GM23338 (cell line): ENCODE measurements around the gene MAN2C1. TPM values are rescaled to one million over a fixed set of nuclear protein-coding genes. Genes with fewer than 3 reads are reported as not detected.

Source experiments
- ATAC-seq: fragments of 200-7000 bp; cut with Tn5 transposase; 3 replicates; pipeline ENCODE4 v1.9.1; 2020
- DNase-seq: peaks from one replicate; pipeline ENCODE4 v3.0.0-alpha.2; 2015; ENCODE audit warnings: low spot score
- H2AFZ ChIP-seq: fragments of 200-600 bp; sonication (generic); 2 replicates; pipeline ENCODE4 v1.8.0; 2016; ENCODE audit warnings: antibody characterized with exemption, mild to moderate bottlenecking, moderate library complexity
- H3F3A ChIP-seq: fragments of 200-600 bp; sonication (generic); replicated peaks from 2 replicates; pipeline ENCODE4 v1.8.0; 2017; ENCODE audit warnings: antibody characterized with exemption, mixed run types, low read depth
- H3K27ac ChIP-seq: fragments of 200-600 bp; sonication (generic); 2 replicates; pipeline ENCODE4 v1.6.1; 2016; ENCODE audit warnings: low read depth
- H3K27me3 ChIP-seq: fragments of 200-600 bp; sonication (generic); 2 replicates; pipeline ENCODE4 v1.8.0; 2016; ENCODE audit warnings: mild to moderate bottlenecking, mixed run types, moderate library complexity; ENCODE audit not compliant: insufficient read depth
- H3K36me3 ChIP-seq: fragments of 200-600 bp; sonication (generic); 2 replicates; pipeline ENCODE4 v1.8.0; 2016; ENCODE audit warnings: mild to moderate bottlenecking; ENCODE audit not compliant: insufficient read depth
- H3K4me1 ChIP-seq: fragments of 200-600 bp; sonication (generic); 2 replicates; pipeline ENCODE4 v1.8.0; 2016; ENCODE audit warnings: mild to moderate bottlenecking, moderate library complexity; ENCODE audit not compliant: insufficient read depth
- H3K4me2 ChIP-seq: fragments of 200-600 bp; sonication (generic); 2 replicates; pipeline ENCODE4 v1.7.1; 2017; ENCODE audit warnings: mixed run types
- H3K4me3 ChIP-seq: fragments of 200-600 bp; sonication (generic); 2 replicates; pipeline ENCODE4 v1.6.1; 2016; ENCODE audit warnings: mixed run types
- H3K79me2 ChIP-seq: fragments of 200-600 bp; sonication (generic); replicated peaks from 2 replicates; pipeline ENCODE4 v1.8.0; 2017; ENCODE audit warnings: mild to moderate bottlenecking; ENCODE audit not compliant: insufficient read depth
- H3K9me2 ChIP-seq: fragments of 200-600 bp; sonication (generic); 2 replicates; pipeline ENCODE4 v1.8.0; 2017; ENCODE audit not compliant: insufficient read depth
- H4K20me1 ChIP-seq: fragments of 200-600 bp; sonication (generic); replicated peaks from 2 replicates; pipeline ENCODE4 v1.8.0; 2017; ENCODE audit warnings: mild to moderate bottlenecking; ENCODE audit not compliant: insufficient read depth
- H3K27ac Mint-ChIP-seq: 2 replicates; pipeline ENCODE4 v1.8.0; 2020; ENCODE audit warnings: inconsistent platforms, mild to moderate bottlenecking, moderate library complexity, mixed read lengths
- H3K27me3 Mint-ChIP-seq: 3 replicates; pipeline ENCODE4 v1.8.0; 2022; ENCODE audit warnings: low read depth, mild to moderate bottlenecking, moderate library complexity, mixed read lengths, inconsistent platforms; ENCODE audit not compliant: insufficient read depth, poor library complexity
- H3K36me3 Mint-ChIP-seq: 3 replicates; pipeline ENCODE4 v1.8.0; 2021; ENCODE audit warnings: low read depth, mild to moderate bottlenecking, inconsistent platforms, moderate library complexity, mixed read lengths
- H3K4me1 Mint-ChIP-seq: 3 replicates; pipeline ENCODE4 v1.8.0; 2020; ENCODE audit warnings: mild to moderate bottlenecking, inconsistent platforms, mixed read lengths
- H3K4me3 Mint-ChIP-seq: 3 replicates; pipeline ENCODE4 v1.8.0; 2021; ENCODE audit warnings: moderate library complexity, mild to moderate bottlenecking, inconsistent platforms, mixed read lengths
- H3K9me3 Mint-ChIP-seq: 3 replicates; pipeline ENCODE4 v1.8.0; 2020; ENCODE audit warnings: moderate library complexity, mild to moderate bottlenecking, inconsistent platforms, mixed read lengths
- EZH2 ChIP-seq: fragments of 200-600 bp; sonication (generic); IDR thresholded peaks from one replicate; pipeline ENCODE4 v1.8.0; 2017; ENCODE audit warnings: antibody characterized with exemption, mild to moderate bottlenecking, low read depth; ENCODE audit not compliant: unreplicated experiment
- JUNB ChIP-seq: IDR thresholded peaks from one replicate; pipeline ENCODE4 v1.6.1; 2016; ENCODE audit warnings: antibody characterized with exemption; ENCODE audit not compliant: unreplicated experiment
- NANOG ChIP-seq: IDR thresholded peaks from 2 replicates; pipeline ENCODE4 v1.6.1; 2016; ENCODE audit warnings: antibody characterized with exemption, borderline replicate concordance
- STAT1 ChIP-seq: IDR thresholded peaks from one replicate; pipeline ENCODE4 v1.6.1; 2016; ENCODE audit warnings: antibody characterized with exemption; ENCODE audit not compliant: unreplicated experiment
- ZNF114 ChIP-seq: fragments of 250-450 bp; sonication (Bioruptor Pico); IDR thresholded peaks from 2 replicates; pipeline ENCODE4 v1.5.0; 2020; ENCODE audit warnings: mild to moderate bottlenecking, moderate library complexity
- ZNF331 ChIP-seq: fragments of 250-450 bp; sonication (Bioruptor Pico); IDR thresholded peaks from 2 replicates; pipeline ENCODE4 v1.5.0; 2020; ENCODE audit warnings: low read depth, mild to moderate bottlenecking, moderate library complexity
- polyA plus RNA-seq: library from polyadenylated mRNA; unstranded; fragments of >200 nt; fragmentation: Nextera tagmentation; extraction: Ambion mirVana; gene quantifications from 2 replicates; pipeline ENCODE4 v1.2.1, GENCODE V29; 2016
- total RNA-seq: library from RNA; depleted of rRNA; stranded (reverse); fragments of >200 nt; shearing (Covaris generic); gene quantifications from 2 replicates; pipeline ENCODE4 v1.2.3, GENCODE V29; 2014
- TF ChIP-seq, protein P1 (sequence below): fragments of 250-450 bp; sonication (Bioruptor Pico); IDR thresholded peaks from 2 replicates; pipeline ENCODE4 v1.5.0; 2020; ENCODE audit warnings: mild to moderate bottlenecking, moderate library complexity
- TF ChIP-seq, protein P2 (sequence below): IDR thresholded peaks from 2 replicates; pipeline ENCODE4 v1.6.1; 2016; ENCODE audit warnings: antibody characterized with exemption

Gene MAN2C1
- total and polyA plus RNA-seq, 2 experiments from 2014 or later: 42.3 to 129 TPM

DNA sequence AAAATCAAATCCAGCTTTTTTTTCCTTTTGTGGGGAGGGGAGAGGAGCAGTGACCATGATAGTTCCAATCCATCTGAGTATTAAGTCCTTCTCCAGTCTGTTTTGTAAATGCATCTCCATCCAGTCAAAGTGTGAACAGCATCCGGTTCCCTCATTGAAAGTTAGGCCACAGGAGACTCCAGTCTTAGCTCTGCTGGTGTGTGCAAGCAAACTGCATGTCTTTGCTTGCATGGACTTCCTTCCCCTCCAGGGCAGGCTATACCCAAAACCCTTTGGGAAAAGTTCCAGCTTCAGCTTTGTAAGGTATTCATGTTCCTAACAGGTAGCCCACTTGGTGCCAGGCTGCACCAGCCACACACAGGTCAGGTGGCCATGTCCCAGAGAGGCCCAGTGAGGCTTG is 3.1 kb upstream of the MAN2C1 start (continued):
- TF ChIP-seq, protein P1, sequence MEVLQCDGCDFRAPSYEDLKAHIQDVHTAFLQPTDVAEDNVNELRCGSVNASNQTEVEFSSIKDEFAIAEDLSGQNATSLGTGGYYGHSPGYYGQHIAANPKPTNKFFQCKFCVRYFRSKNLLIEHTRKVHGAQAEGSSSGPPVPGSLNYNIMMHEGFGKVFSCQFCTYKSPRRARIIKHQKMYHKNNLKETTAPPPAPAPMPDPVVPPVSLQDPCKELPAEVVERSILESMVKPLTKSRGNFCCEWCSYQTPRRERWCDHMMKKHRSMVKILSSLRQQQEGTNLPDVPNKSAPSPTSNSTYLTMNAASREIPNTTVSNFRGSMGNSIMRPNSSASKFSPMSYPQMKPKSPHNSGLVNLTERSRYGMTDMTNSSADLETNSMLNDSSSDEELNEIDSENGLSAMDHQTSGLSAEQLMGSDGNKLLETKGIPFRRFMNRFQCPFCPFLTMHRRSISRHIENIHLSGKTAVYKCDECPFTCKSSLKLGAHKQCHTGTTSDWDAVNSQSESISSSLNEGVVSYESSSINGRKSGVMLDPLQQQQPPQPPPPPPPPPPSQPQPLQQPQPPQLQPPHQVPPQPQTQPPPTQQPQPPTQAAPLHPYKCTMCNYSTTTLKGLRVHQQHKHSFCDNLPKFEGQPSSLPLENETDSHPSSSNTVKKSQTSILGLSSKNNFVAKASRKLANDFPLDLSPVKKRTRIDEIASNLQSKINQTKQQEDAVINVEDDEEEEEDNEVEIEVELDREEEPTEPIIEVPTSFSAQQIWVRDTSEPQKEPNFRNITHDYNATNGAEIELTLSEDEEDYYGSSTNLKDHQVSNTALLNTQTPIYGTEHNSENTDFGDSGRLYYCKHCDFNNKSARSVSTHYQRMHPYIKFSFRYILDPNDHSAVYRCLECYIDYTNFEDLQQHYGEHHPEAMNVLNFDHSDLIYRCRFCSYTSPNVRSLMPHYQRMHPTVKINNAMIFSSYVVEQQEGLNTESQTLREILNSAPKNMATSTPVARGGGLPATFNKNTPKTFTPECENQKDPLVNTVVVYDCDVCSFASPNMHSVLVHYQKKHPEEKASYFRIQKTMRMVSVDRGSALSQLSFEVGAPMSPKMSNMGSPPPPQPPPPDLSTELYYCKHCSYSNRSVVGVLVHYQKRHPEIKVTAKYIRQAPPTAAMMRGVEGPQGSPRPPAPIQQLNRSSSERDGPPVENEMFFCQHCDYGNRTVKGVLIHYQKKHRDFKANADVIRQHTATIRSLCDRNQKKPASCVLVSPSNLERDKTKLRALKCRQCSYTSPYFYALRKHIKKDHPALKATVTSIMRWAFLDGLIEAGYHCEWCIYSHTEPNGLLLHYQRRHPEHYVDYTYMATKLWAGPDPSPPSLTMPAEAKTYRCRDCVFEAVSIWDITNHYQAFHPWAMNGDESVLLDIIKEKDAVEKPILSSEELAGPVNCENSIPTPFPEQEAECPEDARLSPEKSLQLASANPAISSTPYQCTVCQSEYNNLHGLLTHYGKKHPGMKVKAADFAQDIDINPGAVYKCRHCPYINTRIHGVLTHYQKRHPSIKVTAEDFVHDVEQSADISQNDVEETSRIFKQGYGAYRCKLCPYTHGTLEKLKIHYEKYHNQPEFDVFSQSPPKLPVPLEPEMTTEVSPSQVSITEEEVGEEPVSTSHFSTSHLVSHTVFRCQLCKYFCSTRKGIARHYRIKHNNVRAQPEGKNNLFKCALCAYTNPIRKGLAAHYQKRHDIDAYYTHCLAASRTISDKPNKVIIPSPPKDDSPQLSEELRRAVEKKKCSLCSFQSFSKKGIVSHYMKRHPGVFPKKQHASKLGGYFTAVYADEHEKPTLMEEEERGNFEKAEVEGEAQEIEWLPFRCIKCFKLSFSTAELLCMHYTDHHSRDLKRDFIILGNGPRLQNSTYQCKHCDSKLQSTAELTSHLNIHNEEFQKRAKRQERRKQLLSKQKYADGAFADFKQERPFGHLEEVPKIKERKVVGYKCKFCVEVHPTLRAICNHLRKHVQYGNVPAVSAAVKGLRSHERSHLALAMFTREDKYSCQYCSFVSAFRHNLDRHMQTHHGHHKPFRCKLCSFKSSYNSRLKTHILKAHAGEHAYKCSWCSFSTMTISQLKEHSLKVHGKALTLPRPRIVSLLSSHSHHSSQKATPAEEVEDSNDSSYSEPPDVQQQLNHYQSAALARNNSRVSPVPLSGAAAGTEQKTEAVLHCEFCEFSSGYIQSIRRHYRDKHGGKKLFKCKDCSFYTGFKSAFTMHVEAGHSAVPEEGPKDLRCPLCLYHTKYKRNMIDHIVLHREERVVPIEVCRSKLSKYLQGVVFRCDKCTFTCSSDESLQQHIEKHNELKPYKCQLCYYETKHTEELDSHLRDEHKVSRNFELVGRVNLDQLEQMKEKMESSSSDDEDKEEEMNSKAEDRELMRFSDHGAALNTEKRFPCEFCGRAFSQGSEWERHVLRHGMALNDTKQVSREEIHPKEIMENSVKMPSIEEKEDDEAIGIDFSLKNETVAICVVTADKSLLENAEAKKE: no peak
- no peak for TF ChIP-seq ZNF331

DNA sequence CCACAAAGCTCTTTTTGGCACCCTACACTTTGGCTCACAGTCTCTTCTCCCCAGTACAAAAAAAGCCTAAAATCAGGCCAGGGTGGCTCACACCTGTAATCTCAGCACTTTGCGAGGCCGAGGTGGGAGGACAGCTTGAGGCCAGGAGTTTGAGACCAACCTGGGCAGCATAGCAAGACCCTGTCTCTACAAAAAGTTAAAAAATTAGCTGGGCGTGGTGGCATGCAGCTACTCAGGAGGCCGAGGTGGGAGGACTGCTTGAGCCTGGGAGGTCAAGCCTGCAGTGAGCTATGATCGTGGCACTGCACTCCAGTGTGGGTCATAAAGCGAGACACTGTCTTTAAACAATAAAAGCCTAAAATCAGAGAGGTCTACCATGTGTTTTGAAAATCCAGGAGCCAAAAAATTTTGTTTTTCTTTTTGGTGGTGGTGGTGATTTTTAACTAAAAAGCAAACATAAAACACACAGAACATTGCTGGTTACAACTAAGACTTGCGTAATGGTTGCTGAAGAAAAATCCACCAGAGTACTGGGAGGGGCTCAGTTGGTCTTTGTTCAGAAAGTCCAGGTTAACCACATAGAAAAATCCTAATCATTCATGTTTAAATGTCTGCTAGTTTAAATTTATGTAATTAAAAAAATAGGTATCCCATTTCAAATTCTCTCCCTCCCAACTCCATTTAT is 1.6 kb upstream of the MAN2C1 start:
- Mint-ChIP-seq H3K36me3 (peaks cover 65% of the 10 kb centered on the region), H3K4me3 (peak overlapping the region; percentile 89), H3K9me3 (no peaks in the 10 kb centered on the region; the same call in 2 of the 3 replicates), H3K27ac (peak overlapping the region; percentile 98; the same call in 1 of the 2 replicates), H3K4me1 (peaks cover 12% of the 10 kb centered on the region), H3K27me3 (peaks cover 11% of the 10 kb centered on the region)
- H3K4me2 ChIP-seq: peak overlapping the region; percentile 85
- H3K79me2 ChIP-seq: peaks cover 15% of the 10 kb centered on the region
- ATAC-seq: no peak
- H3K36me3 ChIP-seq: peaks cover 25% of the 10 kb centered on the region
- no peaks in the 10 kb centered on the region for H3K9me2 ChIP-seq
- H3K27ac ChIP-seq: peak overlapping the region; percentile 98; the same call in 1 of the 2 replicates
- H4K20me1 ChIP-seq: peaks cover 16% of the 10 kb centered on the region
- no peak overlapping the region for H2AFZ ChIP-seq
- no peaks in the 10 kb centered on the region for H3K27me3 ChIP-seq
- DNase-seq: no peak
- peaks cover 33% of the 10 kb centered on the region; the same call in 1 of the 2 replicates for H3F3A ChIP-seq
- peaks cover 13% of the 10 kb centered on the region; the same call in 1 of the 2 replicates for H3K4me1 ChIP-seq
- peak overlapping the region; percentile 87 for H3K4me3 ChIP-seq
- no peak for TF ChIP-seq ZNF114 (CRISPR knock-in tag)
- TF ChIP-seq STAT1: no peak
- no peak for TF ChIP-seq JUNB
- TF ChIP-seq, protein P2, sequence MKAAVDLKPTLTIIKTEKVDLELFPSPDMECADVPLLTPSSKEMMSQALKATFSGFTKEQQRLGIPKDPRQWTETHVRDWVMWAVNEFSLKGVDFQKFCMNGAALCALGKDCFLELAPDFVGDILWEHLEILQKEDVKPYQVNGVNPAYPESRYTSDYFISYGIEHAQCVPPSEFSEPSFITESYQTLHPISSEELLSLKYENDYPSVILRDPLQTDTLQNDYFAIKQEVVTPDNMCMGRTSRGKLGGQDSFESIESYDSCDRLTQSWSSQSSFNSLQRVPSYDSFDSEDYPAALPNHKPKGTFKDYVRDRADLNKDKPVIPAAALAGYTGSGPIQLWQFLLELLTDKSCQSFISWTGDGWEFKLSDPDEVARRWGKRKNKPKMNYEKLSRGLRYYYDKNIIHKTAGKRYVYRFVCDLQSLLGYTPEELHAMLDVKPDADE: no peak
- TF ChIP-seq, protein P1: no peak
- no peak for TF ChIP-seq ZNF331
- no peak for TF ChIP-seq NANOG
- no peak for TF ChIP-seq EZH2
